Calu3 (cell line): ENCODE data around the gene CFAP61. TPM values are rescaled to one million over a fixed set of nuclear protein-coding genes. Genes with fewer than 3 reads are reported as not detected.
A peak's percentile ranks its signal among the peaks of the same experiment; 100 is the strongest.

ENCODE experiments used
- BruUV-seq: library from RNA; stranded (reverse); fragments of 400-500 nt; replicated peaks from 2 replicates; lab custom pipeline; 2021; lab: Mats Ljungman, UMichigan
- CTCF ChIA-PET: fragments of 300-600 bp; sonication (Branson Sonifier 250); formaldehyde crosslinking; loops from one replicate; lab custom pipeline; 2022; ENCODE audit warnings: antibody characterized with exemption; lab: Charles Lee
- DNase-seq: peaks from one replicate; pipeline ENCODE4 v3.0.0; 2022
- H3K27ac Mint-ChIP-seq: one replicate; pipeline ENCODE4 v1.8.0; 2022; ENCODE audit warnings: mixed read lengths; ENCODE audit not compliant: unreplicated experiment
- H3K27me3 Mint-ChIP-seq: one replicate; pipeline ENCODE4 v1.8.0; 2022; ENCODE audit warnings: mixed read lengths; ENCODE audit not compliant: unreplicated experiment
- H3K36me3 Mint-ChIP-seq: one replicate; pipeline ENCODE4 v1.8.0; 2022; ENCODE audit warnings: mild to moderate bottlenecking, moderate library complexity, mixed read lengths; ENCODE audit not compliant: insufficient read depth, unreplicated experiment
- H3K4me1 Mint-ChIP-seq: one replicate; pipeline ENCODE4 v1.8.0; 2022; ENCODE audit warnings: mild to moderate bottlenecking, low read depth, mixed read lengths; ENCODE audit not compliant: unreplicated experiment
- H3K4me3 Mint-ChIP-seq: one replicate; pipeline ENCODE4 v1.8.0; 2022; ENCODE audit warnings: mild to moderate bottlenecking, low read depth, moderate library complexity, mixed read lengths; ENCODE audit not compliant: unreplicated experiment
- H3K9me3 Mint-ChIP-seq: one replicate; pipeline ENCODE4 v1.8.0; 2022; ENCODE audit warnings: low read depth, mixed read lengths; ENCODE audit not compliant: unreplicated experiment
- CTCF ChIP-seq: fragments of 200-600 bp; IDR thresholded peaks from one replicate; pipeline ENCODE4 v1.8.0; 2022; ENCODE audit warnings: antibody characterized with exemption; ENCODE audit not compliant: unreplicated experiment
- intact Hi-C: fragments of 100-400 bp; cut with micrococcal nuclease; formaldehyde crosslinking; loops from one replicate; pipeline ENCODE4 v1.10.0; 2022; ENCODE audit not compliant: unreplicated experiment
- total RNA-seq: library from RNA; stranded (reverse); gene quantifications from 2 replicates; pipeline ENCODE4 v1.2.3, GENCODE V29; 2022

CFAP61 gene
- total RNA-seq, 1 experiment from 2014 or later = not detected

GRCh38 chr20:20017001-20017843, 35.1 kb upstream of the CFAP61 start, which contains the start of gene NAA20:
NAA20 (plus strand) TSS chr20:20017362; CDS start chr20:20017397, 35 bp downstream.
- CTCF ChIA-PET = no interaction called here
- Mint-ChIP-seq H3K9me3 (no peaks in the 10 kb centered on the region), H3K27ac (peak within 1 kb of the TSS; percentile 79), H3K27me3 (no peaks in the 10 kb centered on the region), H3K36me3 (peaks cover 13% of the 10 kb centered on the region), H3K4me1 (peaks cover 9% of the 10 kb centered on the region), H3K4me3 (peak within 1 kb of the TSS; percentile 77)
- DNase-seq = peak; percentile 80
- TF ChIP-seq CTCF = no peak
- intact Hi-C loops = no loop called here
- BruUV-seq = no TSS peak

DNA sequence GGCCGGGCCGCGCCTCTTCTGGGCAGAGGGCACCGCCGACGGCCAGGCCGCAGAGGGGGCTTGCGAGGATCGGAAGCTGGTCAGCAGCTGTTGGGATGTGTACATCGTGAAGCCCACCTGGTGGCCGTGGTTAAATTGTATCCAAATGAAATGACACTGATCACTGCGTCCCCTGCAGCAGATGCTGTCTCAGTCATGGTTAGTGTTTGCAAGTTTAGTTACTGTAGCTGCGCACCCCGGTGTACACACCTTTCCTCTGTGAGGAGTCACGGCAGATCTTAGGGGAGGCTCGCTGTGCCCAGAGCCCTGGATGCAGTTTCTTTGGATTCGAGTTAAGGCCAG, 34.5 kb upstream of the CFAP61 start:
- no TSS peak for BruUV-seq
- no peak for TF ChIP-seq CTCF
- intact Hi-C loops = no loop called here
- no peaks in the 10 kb centered on the region for H3K9me3 Mint-ChIP-seq
- H3K4me3 Mint-ChIP-seq = peak overlapping the region; percentile 77
- H3K27me3 Mint-ChIP-seq = no peaks in the 10 kb centered on the region
- peaks cover 13% of the 10 kb centered on the region for H3K36me3 Mint-ChIP-seq
- peaks cover 9% of the 10 kb centered on the region for H3K4me1 Mint-ChIP-seq
- no peak for DNase-seq
- H3K27ac Mint-ChIP-seq = peak overlapping the region; percentile 46
- CTCF ChIA-PET = no interaction called here

GRCh38 chr20:20018366-20018765, 34.0 kb upstream of the CFAP61 start:
- Mint-ChIP-seq H3K27me3 (no peaks in the 10 kb centered on the region), H3K9me3 (no peaks in the 10 kb centered on the region), H3K4me1 (peaks cover 9% of the 10 kb centered on the region), H3K4me3 (peak overlapping the region; percentile 77), H3K36me3 (peaks cover 13% of the 10 kb centered on the region), H3K27ac (peak overlapping the region; percentile 46)
- CTCF ChIA-PET = no interaction called here
- intact Hi-C loops = no loop called here
- no peak for DNase-seq
- TF ChIP-seq CTCF = no peak
- TSS peak; percentile 80 for BruUV-seq

DNA sequence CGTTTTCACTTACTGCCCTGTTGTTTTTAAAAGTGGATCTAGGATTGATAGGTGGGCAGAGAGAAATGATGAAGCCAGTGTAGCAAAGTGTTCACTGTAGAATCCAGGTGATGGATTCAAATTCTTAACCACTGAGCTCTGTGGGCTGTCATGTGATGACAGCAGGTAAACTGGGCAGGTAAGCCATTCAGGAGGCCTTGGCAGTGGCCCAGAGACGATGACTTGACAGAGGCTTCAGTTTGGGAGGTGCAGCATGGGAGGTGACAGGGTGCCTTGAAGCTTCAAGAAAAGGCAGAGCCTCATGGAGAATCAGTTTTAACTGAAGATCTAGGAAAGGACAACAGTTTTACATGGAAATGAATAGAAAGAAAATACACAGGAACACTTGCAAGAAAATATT, 33.2 kb upstream of the CFAP61 start:
- DNase-seq = peak; percentile 1
- no peaks in the 10 kb centered on the region for H3K9me3 Mint-ChIP-seq
- TF ChIP-seq CTCF = no peak
- H3K36me3 Mint-ChIP-seq = peaks cover 13% of the 10 kb centered on the region
- CTCF ChIA-PET = no interaction called here
- peak overlapping the region; percentile 77 for H3K4me3 Mint-ChIP-seq
- BruUV-seq = no TSS peak
- H3K27me3 Mint-ChIP-seq = no peaks in the 10 kb centered on the region
- peaks cover 9% of the 10 kb centered on the region for H3K4me1 Mint-ChIP-seq
- H3K27ac Mint-ChIP-seq = peak overlapping the region; percentile 61
- intact Hi-C loops = no loop called here
